BLaER1 (cell line): ENCODE measurements around the gene CNPY2.
A peak's percentile ranks its signal among the peaks of the same experiment; 100 is the strongest.

Source experiments
- H3K27ac ChIP-seq: shearing (Covaris generic); formaldehyde crosslinking; 2 replicates; pipeline ENCODE4 v1.8.1; 2022
- H3K27me3 ChIP-seq: shearing (Covaris generic); formaldehyde crosslinking; 2 replicates; pipeline ENCODE4 v1.8.1; 2022
- H3K36me3 ChIP-seq: shearing (Covaris generic); formaldehyde crosslinking; 2 replicates; pipeline ENCODE4 v1.8.1; 2022
- H3K4me1 ChIP-seq: shearing (Covaris generic); formaldehyde crosslinking; 2 replicates; pipeline ENCODE4 v1.8.1; 2022
- H3K4me2 ChIP-seq: shearing (Covaris generic); formaldehyde crosslinking; 2 replicates; pipeline ENCODE4 v1.8.1; 2022
- H3K4me3 ChIP-seq: shearing (Covaris generic); formaldehyde crosslinking; 2 replicates; pipeline ENCODE4 v1.8.1; 2022
- H3K9ac ChIP-seq: shearing (Covaris generic); formaldehyde crosslinking; 2 replicates; pipeline ENCODE4 v1.8.1; 2022
- H3K9me3 ChIP-seq: shearing (Covaris generic); formaldehyde crosslinking; 2 replicates; pipeline ENCODE4 v1.8.1; 2022
- H4K20me1 ChIP-seq: shearing (Covaris generic); formaldehyde crosslinking; 2 replicates; pipeline ENCODE4 v1.8.1; 2022
- Cebpa-rat ChIP-seq: shearing (Covaris generic); IDR thresholded peaks from 2 replicates; pipeline ENCODE4 v1.8.1; 2022

The CNPY2 gene

GRCh38 chr12:56317675-56318074 lies 1.9 kb upstream of the CNPY2 start:
- Histone ChIP-seq H3K4me1 (peaks cover 20% of the 10 kb centered on the region), H3K27me3 (no peaks in the 10 kb centered on the region), H3K9ac (no peak overlapping the region), H3K27ac (no peak overlapping the region), H3K4me2 (no peak overlapping the region), H3K4me3 (no peak overlapping the region), H3K36me3 (peaks cover 65% of the 10 kb centered on the region), H3K9me3 (no peaks in the 10 kb centered on the region), H4K20me1 (no peaks in the 10 kb centered on the region)
- no peak for TF ChIP-seq Cebpa-rat

- Histone ChIP-seq H3K36me3 (peaks cover 71% of the 10 kb centered on the region), H3K4me2 (peak overlapping the region; percentile 98), H3K4me1 (peaks cover 20% of the 10 kb centered on the region), H4K20me1 (no peaks in the 10 kb centered on the region), H3K27me3 (no peaks in the 10 kb centered on the region), H3K27ac (peak overlapping the region; percentile 93), H3K9me3 (no peaks in the 10 kb centered on the region), H3K9ac (peak overlapping the region; percentile 93), H3K4me3 (peak overlapping the region; percentile 92)
- no peak for TF ChIP-seq Cebpa-rat
These were observed 553 bp downstream of the CNPY2 start for GRCh38 chr12:56315249-56315621.

GRCh38 chr12:56311003-56311402 lies 4.8 kb downstream of the CNPY2 start:
- Histone ChIP-seq H3K9me3 (no peaks in the 10 kb centered on the region), H3K36me3 (peaks cover 88% of the 10 kb centered on the region), H3K9ac (no peak overlapping the region), H4K20me1 (no peaks in the 10 kb centered on the region), H3K4me1 (peaks cover 13% of the 10 kb centered on the region), H3K27ac (no peak overlapping the region), H3K4me2 (no peak overlapping the region), H3K27me3 (no peaks in the 10 kb centered on the region), H3K4me3 (no peak overlapping the region)
- no peak for TF ChIP-seq Cebpa-rat

GRCh38 chr12:56308714-56309113 lies 7.1 kb downstream of the CNPY2 start:
- Histone ChIP-seq H3K4me2 (no peak overlapping the region), H3K36me3 (peaks cover 100% of the 10 kb centered on the region), H3K4me1 (no peaks in the 10 kb centered on the region), H3K9me3 (no peaks in the 10 kb centered on the region), H4K20me1 (no peaks in the 10 kb centered on the region), H3K4me3 (no peak overlapping the region), H3K27ac (no peak overlapping the region), H3K27me3 (no peaks in the 10 kb centered on the region), H3K9ac (no peak overlapping the region)
- no peak for TF ChIP-seq Cebpa-rat

- Histone ChIP-seq H3K36me3 (peaks cover 90% of the 10 kb centered on the region), H3K9ac (no peak overlapping the region), H3K27ac (no peak overlapping the region), H3K4me3 (no peak overlapping the region), H3K4me2 (no peak overlapping the region), H4K20me1 (no peaks in the 10 kb centered on the region), H3K4me1 (peaks cover 12% of the 10 kb centered on the region), H3K27me3 (no peaks in the 10 kb centered on the region), H3K9me3 (no peaks in the 10 kb centered on the region)
- no peak for TF ChIP-seq Cebpa-rat
These were observed 8.4 kb downstream of the CNPY2 start for GRCh38 chr12:56307221-56307965.

GRCh38 chr12:56304872-56305590 lies 10.8 kb downstream of the CNPY2 start:
- Histone ChIP-seq H3K4me3 (no peak overlapping the region), H3K4me2 (no peak overlapping the region), H3K27me3 (no peaks in the 10 kb centered on the region), H3K27ac (no peak overlapping the region), H3K9me3 (no peaks in the 10 kb centered on the region), H3K9ac (no peak overlapping the region), H3K4me1 (peaks cover 30% of the 10 kb centered on the region), H3K36me3 (peaks cover 67% of the 10 kb centered on the region), H4K20me1 (no peaks in the 10 kb centered on the region)
- TF ChIP-seq Cebpa-rat, result no peak

GRCh38 chr12:56304276-56304675 lies 11.5 kb downstream of the CNPY2 start:
- Histone ChIP-seq H3K4me3 (no peak overlapping the region), H3K36me3 (peaks cover 59% of the 10 kb centered on the region), H3K9me3 (no peaks in the 10 kb centered on the region), H3K4me2 (no peak overlapping the region), H4K20me1 (peaks cover 5% of the 10 kb centered on the region), H3K9ac (0 out of 2 replicates have a peak overlapping the region, but pooled peaks have one; percentile 0), H3K27me3 (no peaks in the 10 kb centered on the region), H3K4me1 (peaks cover 30% of the 10 kb centered on the region), H3K27ac (no peak overlapping the region)
- no peak for TF ChIP-seq Cebpa-rat

- H3K27ac ChIP-seq, result peak overlapping the region; percentile 90
- TF ChIP-seq Cebpa-rat, result no peak
- peaks cover 39% of the 10 kb centered on the region for H3K36me3 ChIP-seq
- H4K20me1 ChIP-seq, result peaks cover 40% of the 10 kb centered on the region
- peaks cover 64% of the 10 kb centered on the region for H3K4me1 ChIP-seq
- peak overlapping the region; percentile 93 for H3K9ac ChIP-seq
- peak overlapping the region; percentile 86 for H3K4me3 ChIP-seq
- peak overlapping the region; percentile 83 for H3K4me2 ChIP-seq
- no peaks in the 10 kb centered on the region for H3K9me3 ChIP-seq
- H3K27me3 ChIP-seq, result no peaks in the 10 kb centered on the region
These were observed 14.9 kb downstream of the CNPY2 start for GRCh38 chr12:56300644-56301464.

GRCh38 chr12:56299853-56300643 lies 15.7 kb downstream of the CNPY2 start, which contains the start of gene CS:
CS (minus strand) TSS chr12:56300330; CDS start chr12:56300201, 129 bp downstream.
- Histone ChIP-seq H3K36me3 (peaks cover 38% of the 10 kb centered on the region), H3K4me1 (peaks cover 68% of the 10 kb centered on the region), H3K9ac (peak within 1 kb of the TSS; percentile 93), H3K4me2 (peak within 1 kb of the TSS; percentile 94), H3K9me3 (no peaks in the 10 kb centered on the region), H3K27me3 (no peaks in the 10 kb centered on the region), H4K20me1 (peaks cover 48% of the 10 kb centered on the region), H3K4me3 (peak within 1 kb of the TSS; percentile 86), H3K27ac (peak within 1 kb of the TSS; percentile 90)
- TF ChIP-seq Cebpa-rat, result no peak
